NCI-H1694 treated with DMSO at 0.1 percent for 48 hours (cell line): Measurements from ENCODE around the gene GPC2.
"Not testable (repeated sequence)": the region's sequence is repeated elsewhere in the genome, so short reads cannot be mapped to it uniquely, and the experiment has no call there.

Experiments used
- DNase-seq: peaks from one replicate; lab custom pipeline; 2025; lab: John Stamatoyannopoulos, UW

GPC2 gene

DNA sequence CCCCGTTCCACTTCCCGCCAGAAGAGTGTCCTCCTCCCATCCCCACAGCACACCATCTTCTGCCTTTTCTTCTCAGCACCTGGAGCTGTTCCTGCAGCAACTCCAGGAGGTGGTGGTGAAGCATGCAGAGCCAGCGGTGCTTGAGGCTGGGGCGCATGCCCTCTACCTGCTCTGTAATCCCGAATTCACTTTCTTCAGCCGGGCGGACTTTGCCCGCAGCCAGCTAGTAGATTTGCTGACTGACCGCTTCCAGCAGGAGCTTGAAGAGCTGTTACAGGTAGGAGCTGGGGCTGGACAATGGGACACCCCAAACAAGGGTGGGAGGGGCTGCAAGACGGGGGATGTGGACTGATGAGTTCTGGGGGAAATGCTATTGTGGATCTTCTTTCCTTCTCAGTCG lies 23.5 kb upstream of the GPC2 start:
- no peak for DNase-seq

DNA sequence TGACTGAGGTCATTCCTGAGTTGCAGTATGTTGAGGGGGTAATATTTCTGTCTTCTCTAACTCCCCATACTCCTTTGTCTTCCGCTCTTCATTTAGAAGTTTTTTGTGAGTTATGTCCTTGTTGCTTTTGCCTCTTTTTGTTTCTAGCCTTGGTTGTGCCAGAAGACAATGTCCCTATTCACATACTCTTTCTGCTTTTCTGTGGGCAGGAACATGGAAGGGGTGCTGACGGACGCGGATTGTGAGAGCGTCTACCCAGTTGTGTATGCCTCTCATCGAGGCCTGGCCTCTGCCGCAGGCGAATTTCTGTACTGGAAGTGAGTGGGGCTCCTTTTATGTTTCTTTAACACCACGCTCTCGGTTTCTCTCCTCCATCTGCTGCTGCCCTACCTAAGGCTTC lies 21.1 kb upstream of the GPC2 start:
- DNase-seq, result no peak

DNA sequence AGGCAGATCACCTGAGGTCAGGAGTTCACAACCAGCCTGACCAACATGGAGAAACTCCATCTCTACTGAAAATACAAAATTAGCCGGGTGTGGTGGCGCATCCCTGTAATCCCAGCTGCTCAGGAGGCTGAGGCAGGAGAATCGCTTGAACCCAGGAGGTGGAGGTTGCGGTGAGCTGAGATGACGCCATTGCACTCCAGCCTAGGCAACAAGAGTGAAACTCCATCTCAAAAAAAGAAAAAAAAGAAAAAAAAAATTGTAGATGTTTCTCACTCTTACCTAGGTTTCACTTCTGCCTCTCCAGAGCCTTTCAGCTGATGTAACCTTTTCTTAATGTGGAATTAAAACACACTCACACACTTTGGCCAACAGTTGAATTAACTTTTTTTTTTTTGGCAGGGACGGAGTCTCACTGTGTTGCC lies 18.7 kb upstream of the GPC2 start:
- not testable (repeated sequence) for DNase-seq

DNA sequence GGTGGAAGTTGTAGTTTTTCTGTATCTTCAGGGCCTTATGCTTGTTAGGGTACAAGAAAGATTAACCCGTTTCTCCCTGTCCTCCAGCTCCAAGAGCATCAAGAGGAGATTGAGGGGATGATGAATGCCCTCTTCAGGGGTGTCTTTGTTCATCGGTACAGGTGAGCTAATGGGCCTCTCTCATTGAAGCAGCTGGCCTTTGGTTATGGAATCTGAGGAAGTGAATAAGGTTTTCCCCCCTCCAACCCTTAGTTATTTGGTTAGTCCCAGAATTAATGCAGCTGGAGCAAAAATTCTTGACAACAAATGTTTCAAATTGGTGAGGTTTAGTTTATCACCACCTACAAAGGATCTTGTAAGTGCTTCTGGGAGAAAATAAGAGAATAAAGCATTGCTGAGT lies 18.0 kb upstream of the GPC2 start:
- DNase-seq, result no peak

DNA sequence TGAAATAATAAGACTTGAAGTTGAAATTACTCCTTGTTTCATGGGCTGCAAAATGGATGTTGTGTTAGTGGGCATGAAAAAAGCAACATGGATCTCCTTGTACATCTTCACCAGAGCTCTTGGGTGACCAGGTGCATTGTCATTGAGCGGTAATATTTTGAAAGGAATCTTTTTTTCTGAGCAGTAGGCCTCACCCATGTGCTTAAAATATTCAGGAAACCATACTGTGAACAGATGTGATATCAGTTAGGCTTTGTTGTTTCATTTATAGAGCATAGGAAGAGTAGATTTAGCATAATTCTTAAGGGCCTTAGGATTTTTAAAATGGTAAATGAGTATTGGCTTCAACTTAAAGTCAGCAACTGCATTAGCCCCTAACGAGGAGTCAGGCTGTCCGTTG lies 15.8 kb upstream of the GPC2 start:
- no peak for DNase-seq

DNA sequence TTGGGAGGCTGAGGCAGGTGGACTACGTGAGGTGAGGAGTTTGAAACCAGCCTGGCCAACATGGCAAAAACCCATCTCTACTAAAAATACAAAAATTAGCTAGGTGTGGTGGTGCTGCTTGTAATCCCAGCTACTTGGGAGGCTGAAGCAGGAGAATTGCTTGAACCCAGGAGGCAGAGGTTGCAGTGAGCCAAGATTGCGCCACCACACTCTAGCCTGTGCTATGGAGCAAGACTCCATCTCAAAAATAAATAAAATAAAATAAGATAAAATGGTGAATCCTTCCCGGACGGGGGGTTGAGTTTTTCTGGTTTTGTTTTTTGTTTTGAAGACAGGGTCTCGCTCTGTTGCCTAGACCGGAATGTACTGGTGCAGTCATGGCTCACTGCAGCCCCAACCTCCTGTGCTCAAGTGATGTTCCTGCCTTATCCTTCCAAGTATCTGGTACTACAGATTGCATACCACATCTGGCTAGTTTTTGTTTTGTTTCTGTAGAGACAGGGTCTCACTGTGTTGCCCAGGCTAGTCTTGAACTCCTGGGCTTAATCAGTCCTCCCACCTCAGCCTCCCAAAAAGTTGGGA lies 15.2 kb upstream of the GPC2 start:
- not testable (repeated sequence) for DNase-seq

DNA sequence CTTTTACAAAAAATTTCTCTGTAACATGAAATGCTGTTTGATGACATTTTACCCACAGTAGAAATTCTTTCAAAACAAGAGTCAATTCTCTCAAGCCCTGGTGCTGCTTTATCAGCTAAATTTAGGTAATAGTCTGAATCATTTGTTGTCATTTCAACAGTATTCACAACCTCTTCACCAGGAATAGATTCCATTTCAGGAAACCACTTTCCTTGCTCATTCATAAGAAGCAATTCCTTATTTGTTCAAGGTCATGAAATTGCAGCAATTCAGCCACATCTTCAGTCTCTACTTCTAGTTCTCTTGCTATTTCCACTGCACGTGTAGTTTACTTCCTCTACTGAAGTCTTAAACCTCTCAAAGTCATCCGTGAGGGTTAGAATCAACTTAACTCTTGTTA lies 14.6 kb upstream of the GPC2 start:
- no peak for DNase-seq

DNA sequence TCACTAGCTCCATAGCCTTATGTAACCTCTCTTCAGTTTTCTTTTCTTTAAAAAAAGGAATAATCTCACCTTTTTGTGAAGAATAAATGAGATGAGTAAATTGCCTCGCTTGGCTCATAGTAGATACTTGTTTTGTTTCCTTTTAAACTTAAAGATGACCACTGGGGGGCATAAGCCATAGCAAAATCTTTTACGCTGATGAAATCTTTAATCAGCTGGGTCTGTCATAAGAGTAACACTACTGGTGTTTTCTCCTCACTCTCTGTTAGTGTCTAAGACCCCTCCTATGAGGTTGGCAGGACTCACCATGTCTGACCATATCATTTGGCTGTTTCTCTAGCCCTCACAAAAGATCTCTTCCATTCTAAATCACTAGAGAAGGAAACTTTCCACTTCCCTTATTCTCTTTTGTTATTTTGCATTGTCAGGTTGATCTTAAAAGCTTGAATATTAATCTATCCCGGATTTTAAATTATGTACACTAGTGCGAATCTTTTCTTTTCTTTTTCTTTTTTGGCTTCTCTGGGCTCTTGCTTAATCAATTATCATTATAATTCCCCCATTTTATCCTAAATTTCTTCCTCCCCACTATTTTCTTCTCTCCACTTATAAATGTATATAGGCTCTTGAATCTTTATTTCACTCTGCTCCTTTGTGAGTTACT lies 13.0 kb upstream of the GPC2 start:
- no peak for DNase-seq

DNA sequence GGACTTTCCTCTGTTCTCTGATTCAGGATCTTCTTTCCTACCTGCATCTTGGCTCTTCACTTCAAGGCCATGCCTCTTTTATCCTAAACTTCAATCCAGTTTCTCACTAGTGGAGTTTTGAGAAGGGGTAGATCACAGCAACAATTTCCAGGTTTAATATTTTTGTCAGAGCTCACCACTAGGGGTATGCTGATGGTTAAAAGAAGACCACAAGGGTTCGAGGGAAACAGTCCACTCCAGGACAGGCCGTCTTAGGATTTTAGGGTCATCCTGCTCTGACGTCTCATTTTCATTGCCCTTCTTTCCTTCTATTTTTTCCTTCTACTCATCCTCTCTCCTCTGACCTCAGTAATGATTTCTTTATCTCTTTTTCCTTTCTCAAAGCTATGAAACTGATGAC lies 11.9 kb upstream of the GPC2 start:
- DNase-seq, result no peak

DNA sequence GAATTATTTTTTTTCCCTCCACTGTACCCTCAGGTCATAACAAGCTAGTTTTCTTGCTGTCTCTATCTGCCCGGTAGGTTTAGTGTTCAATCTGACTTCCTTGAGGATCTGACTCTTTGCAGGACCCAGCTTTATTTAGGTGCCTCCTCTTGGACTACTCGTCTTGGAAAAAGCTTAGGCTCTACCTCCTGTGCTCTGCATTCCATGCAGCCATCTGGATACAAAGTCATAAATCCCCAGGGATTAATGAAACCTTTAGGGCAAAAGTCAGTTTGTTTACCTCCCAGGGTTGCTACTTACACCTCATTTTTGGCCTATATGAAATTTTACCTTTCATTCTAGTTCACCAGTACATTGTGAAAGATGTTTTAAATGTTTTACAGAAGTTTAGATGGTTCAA lies 8.5 kb upstream of the GPC2 start:
- DNase-seq, result no peak

DNA sequence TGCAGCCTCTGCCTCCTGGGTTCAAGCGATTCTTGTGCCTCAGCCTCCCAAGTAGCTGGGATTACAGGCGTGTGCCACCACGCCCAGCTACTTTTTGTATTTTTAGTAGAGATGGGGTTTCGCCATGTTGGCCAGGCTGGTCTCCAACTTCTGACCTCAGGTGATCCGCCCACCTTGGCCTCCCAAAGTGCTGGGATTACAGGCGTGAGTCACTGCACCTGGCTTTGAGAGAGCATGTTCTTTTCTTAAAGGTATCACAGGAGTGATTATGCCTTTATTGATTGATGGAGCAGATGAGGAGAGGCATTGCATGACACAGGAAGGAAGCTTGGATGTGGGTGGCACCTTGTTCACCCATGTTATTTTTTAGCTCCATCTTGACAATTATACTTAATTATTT lies 5.9 kb upstream of the GPC2 start:
- not testable (repeated sequence) for DNase-seq

DNA sequence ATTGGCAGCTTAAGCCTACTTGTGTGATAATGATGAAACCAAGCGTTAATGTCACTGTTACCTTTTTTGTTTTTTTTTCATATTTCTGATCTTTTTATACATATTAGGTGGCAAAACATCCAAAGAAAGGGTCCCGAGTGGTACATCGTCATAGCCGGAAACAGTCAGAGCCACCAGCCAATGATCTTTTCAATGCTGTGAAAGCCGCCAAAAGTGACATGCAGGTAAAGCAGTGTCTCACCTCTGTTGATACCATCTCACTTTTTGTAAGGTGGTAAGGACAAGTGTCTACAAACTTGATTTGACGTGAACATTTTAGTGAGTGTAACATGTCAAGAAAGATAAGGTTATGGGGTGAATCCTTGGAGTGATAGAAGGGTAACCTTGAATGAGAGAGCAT lies 5.4 kb upstream of the GPC2 start:
- not testable (repeated sequence) for DNase-seq

DNA sequence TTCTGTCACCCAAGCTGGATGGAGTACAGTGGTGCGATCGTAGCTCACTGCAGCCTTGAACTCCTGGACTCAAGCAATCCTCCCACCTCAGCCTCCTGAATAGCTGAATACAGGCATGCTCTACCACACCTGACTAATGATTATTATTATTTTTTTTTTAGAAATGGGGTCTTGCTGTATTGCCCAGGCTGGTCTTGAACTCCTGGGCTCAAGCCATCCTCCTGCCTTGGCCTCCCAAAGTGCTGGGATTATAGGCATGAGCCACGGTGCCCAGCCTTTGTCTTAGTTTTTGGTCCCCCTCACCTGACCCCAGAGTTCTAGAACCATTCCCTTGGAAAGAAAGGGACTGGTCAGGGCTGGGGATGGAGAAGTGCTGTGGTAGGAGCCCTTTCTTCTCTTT lies 2.9 kb upstream of the GPC2 start:
- not testable (repeated sequence) for DNase-seq

DNA sequence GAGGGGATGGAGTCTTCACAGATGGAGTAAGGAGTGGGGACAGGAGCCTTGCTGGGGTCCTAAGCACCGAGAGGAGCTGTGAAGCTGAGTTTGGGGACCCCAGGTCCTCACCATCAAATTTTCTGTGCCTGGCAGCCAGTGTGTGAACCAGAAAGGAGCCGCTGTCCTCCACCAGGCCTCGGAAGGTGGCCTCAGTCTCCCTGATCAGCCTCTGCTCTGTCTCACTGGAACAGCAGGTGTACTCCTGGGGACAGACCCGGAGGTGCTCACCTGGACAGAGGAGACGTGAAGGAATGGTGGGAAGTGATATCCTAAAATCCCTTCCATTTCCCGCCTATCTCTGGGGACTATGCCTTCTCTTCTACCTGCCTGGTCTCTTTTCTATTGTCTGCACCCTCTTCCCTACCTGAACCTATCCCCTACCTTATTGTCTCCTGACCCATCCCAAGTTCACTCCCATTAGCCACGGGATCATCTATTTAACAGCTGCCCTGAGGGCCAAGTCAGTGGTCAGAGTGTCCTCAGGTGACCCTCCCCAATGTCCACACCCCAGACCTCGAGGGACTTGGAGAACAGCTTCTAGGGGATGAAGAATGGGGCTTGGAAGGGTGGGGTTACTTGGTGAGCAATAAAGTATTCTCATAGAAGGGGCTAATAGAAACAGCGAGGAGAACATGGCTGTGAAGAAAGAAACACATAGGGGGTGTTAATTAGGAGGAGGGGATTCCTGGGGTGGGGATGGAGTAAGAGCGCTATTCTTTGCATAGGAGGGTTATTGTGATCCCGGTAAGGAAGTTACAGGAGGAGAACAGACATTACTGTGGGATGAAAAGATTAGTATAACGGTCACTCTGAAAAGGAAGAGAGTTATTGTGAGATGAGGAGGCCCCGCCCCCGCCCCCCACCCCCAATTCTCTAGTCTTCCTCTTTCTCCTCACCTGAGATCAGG lies 811 bp downstream of the GPC2 start:
- no peak for DNase-seq

DNA sequence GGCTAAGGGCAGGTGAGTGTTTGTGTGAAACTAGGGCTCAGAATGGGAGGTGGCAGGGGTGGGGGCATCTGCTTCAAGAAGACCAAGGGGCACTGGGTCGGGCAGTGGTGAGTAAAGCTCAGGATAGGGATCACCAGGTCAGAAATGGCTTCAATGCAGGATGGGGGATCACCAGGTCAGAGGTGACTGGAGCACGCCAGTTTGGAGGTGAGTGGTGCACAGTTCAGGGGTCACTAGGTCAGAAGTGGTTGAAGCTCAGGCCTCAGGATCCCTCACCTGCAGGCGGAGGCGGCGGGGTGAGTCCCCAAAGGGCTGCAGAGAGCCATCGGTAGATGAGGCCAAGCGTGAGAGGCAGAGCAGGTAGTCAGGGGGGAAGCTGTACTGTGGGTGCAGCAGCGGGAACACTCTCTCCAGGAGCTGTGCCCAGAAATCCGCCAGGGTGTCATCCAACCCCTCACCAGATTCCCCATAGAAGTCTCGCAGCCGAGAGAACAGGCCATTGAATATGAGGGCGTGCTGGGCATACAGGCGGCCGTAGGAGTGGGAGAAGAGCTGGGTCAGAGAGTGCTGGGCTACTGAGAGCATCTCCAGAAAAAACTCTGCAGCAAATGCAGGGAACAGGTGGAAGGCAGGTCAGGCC lies 1.8 kb downstream of the GPC2 start:
- DNase-seq, result no peak

DNA sequence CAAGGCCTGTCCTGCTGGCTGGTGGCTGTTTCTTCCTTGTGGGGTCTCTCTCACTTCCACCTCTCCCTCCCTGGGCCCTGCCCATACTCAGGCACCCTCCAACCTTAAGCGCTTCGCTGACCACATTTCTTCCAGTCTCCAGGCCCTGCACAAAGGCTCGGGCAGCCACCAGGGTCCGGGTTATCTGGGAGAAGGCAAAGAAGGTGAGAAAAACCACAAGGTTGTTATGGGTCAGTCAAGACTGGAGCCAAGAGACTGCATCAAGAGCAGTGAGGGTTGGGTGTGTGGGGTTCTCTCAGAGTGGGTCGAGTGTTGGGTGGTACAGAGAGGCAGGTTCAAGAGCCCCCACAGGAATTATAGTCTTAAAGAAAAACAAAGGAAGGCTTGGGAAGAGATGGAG lies 2.6 kb downstream of the GPC2 start:
- DNase-seq, result no peak

DNA sequence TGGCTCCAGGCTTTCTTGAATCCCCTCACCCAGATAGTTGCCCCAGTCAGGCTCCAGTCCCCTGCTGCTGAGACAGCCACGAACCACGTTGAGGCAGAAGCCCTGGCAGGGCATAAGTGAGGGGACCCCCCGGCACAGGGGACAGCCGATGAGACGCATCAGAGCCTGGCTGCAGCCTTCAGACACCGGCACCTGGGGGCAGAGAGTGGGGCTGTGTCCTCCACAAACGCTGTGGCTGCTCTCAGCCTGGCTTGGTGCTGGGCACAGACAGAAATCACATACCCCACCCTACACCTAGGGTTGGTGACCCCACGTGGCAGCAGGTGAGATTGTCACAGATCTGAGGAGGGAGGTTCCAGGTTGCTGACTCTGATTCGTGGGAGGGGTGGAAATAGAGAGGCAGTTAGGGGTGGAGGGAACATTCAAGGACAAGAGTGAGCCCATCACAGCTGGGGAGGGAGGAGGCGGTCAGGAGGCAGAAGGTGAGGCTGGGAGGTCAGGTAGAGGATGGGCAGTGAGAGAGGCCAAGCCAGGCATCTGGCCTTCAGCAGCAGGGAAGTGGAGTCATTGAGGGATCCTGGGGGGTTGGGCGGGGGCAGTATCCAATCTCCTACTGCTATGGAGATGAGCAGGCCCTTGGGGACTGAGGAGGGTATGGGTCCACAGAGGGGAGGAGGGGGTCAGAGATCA lies 3.2 kb downstream of the GPC2 start:
- no peak for DNase-seq

DNA sequence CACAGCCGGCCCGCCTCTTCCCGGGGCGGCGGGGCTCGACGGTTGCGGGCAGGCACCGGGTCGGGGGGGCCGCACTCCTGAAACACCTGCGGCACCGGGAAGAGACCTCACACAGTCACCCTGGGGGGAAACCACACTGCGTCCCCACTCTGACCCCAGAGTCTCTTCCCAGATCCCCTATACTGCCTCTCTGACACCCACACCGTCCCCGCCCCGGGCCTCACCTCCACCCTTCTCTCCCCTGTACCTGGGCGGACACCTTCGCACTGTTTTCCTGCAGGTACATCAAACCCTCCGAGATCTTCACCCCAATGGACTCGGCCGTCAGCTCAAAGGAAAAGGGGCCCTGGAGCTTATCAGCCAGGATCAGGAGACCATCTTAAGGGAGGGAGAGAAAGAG lies 5.3 kb downstream of the GPC2 start:
- no peak for DNase-seq

DNA sequence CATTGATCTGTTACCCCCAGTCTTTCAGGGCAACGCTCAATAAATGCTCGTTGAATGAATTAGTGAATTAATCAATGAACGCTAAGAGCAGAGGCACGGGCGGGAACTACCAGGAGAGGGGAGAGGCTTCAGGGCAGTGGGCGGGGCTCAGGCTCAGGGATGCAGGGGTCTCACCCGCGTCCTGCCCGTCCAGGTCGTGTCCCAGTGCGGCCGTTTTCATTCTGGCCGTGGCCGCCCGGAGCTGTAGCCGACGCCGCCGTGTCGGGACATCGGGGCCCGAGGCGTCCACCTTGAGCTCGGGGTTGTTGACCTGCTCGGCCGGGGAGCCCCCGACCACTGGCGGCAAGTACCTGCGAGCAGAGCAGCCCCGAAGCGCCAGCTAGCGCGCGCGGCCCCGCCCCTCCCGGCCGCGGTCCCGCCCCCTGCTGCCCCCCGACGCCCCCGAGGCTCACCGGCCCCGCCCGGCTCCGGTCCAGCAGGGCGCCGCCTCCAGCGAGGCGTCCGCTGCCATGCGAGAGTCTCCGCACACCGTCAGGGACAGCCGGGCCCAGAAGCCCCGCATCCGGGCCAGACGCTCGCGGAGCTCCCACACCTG lies 6.0 kb downstream of the GPC2 start:
- no peak for DNase-seq

DNA sequence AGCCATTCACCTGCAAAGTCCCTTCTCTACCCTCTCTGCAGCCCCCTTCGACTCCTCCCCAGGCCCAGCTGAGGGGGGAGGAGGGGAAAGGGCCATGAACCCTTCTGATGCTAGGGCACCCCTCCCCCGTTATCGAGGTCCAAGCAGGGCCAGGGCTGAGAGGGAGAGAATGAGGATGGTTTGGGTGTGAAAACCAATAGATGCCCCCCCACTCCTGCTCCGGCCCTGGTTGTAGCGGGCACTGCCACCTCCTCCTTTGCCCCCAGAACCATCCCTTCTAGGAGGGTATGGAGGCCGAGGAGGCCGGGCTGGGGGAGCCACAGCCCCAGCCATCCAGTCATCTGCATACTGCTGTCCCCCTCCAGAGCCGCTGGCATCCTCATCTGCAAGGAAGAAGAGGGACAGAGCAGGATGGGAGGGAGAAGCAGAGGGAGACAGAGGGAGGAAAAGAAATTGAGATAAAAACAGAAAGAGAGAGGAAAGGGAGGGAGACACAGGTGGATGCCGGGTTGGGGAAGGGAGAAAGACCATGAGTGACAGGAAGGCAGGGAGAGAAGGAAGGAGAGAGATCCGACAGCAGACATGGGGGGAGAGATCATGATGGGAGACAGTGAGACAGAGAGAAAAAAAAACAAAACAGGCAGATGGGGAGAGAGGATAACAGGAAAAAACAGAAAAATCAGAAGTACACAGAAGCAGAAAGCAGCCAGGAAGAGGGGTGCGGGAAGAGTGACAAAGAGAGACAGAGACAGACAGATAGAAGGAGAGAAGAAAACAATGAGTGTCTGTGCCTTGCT lies 6.9 kb downstream of the GPC2 start:
- DNase-seq, result no peak
